Measurements from ENCODE around the gene POM121.
A peak's percentile ranks its signal among the peaks of the same experiment; 100 is the strongest.
"Not testable (repeated sequence)": the region's sequence is repeated elsewhere in the genome, so short reads cannot be mapped to it uniquely, and the experiment has no call there.

POM121 gene

DNA sequence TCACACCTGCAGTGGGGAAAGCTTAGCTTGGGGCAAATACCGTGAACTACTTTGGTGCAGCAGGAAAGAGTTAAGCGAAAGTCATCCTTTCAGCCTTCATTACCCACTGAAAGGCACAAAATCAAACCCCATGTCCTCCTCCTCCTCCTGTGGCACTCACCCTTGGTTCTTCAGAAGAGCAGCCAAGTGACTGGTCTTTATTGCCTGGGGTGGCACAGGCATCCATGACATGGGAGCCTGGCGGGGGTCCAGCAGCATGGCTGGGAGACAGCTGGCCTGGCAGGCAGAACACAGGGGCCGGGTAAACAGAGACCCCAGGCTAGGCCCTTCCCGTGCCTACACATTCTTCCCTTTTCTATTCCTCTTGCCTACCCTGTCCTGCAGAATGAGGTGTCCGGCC is 24.8 kb downstream of the POM121 start:
- peak; percentile 64 for DNase-seq

DNA sequence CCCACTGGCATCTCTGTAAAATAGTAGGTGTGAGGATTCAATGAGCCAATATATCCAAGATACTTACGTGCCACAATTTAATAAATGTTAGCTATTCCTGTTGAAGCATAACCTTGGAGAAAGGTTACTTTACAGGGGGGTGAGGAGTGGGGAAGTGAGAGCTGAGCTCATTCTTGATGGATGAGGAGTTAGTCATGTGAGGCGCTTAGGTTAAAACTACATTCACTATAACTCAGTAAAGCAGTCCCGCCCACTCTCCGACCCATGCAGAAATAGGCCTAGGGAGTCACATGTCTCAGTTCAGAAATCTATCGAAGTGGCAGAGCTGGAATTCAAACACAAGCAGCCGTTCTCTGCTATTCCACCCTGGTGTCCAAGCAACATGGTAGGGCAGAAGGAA is 25.5 kb downstream of the POM121 start:
- DNase-seq = not testable (repeated sequence)

DNA sequence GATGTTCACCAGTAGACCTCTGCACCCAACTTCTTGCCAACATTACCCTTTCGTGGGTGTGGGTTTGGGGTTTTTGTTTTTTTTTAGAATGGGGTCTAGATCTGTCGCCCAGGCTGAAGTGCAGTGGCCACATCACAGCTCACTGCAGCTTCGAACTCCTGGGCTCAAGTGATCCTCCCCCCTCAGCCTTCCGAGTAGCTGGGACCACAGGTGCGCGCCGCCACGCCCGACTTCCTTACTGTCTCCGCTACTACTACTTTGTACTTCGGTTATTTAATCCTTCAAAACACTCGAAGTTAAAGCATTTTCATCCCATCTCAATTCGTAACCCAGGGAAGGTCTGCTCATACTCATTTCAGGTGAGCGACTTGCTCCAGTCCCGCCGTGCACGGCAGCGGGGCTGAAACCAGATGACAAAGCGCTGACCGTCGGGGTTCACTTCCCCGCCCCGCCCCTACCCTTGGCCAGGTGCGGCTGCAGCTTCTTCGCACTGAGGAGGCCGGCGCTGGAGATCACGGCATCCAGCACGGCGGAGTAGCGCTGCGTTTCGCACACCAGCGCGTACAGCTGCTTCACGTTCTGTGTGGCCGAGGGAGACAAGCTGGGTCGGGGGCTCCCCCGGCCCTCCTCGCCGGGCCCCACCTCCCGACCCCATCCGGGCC is 29.1 kb downstream of the POM121 start:
- not testable (repeated sequence) for DNase-seq

DNA sequence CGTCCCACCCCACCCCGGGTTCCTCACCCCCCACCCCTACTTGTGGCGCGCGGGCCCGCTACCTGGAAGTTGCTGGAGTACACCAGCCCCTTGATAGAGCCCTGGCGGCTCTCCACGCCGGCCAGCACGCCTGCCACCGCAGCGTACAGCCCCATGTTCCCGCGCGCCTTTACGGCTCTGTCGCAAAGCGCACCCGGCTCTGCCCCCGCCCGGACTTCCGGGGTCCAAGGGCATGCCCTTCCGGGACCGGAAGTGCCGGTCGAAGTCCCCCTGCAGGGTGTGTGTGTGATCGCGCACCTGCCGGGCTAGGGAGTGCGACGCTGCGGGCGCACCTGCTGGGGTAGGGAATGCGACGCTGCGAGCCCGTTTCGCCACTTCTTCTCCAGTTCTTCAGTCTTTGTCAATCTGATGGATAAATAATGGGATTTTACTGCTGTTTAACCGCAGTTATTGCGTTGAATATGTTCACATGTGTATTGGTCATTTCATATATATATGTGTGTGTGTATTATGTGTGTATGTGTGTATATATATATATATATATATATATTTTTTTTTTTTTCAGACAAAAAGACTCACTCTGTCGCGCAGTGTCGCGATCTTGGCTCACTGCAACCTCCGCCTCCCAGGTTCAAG is 29.8 kb downstream of the POM121 start:
- not testable (repeated sequence) for DNase-seq

DNA sequence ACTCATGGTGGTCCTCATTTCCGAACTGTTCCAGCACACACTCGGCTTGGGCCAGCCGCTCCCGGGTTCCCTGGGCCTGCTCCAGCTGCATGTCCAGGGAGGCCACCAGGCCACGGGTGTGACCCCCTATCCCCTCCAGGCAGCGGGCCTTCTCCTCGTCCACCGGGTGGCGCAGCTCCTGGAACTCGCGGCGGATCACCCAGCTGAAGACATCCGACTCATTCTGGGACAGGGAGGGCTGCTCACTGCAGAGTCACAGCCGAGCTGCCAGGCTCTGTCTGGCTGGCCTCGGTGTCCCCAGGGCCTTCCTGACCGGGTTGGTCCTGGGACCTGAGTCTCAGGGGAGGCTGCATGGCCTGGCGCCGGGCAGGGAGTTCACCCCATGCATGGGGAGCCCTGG is 35.1 kb downstream of the POM121 start:
- DNase-seq = not testable (repeated sequence)

DNA sequence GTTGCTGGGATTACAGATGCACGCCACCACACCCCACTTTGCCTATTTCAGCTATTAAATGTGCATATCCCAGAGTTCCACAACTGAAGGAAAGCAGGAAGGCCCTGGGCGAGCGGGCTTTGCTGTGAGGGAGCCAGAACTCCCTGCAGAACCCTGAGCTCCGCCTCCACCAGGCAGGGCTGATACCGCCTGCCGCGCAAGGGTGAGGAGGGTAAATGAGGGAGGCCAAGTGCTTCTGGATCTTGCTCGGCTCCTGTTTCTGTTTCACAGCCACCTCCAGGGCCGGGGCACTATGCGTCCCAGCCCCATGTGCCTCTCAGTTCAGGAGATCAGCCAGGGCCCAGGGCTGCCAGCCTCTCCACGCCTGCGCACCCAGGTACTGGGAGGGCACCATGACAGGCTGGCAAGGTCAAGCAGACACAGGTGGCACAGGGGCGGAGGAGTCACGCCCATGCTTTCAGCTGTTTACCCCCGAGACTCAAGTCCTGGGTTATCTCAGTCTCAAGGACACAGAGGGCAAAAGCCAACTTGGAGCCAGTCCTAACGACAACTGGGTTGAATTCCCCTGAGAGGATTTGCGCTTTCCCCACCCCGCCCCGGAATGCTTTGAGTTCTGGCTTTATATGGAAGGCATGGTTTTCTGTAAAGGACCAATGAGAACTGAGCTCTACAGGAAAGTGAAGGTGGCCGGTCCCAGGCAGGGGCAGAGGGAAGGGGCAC is 35.9 kb downstream of the POM121 start:
- not testable (repeated sequence) for DNase-seq

- DNase-seq = not testable (repeated sequence)
These were observed 36.4 kb downstream of the POM121 start for GRCh38 chr7:72961346-72961650.

DNA sequence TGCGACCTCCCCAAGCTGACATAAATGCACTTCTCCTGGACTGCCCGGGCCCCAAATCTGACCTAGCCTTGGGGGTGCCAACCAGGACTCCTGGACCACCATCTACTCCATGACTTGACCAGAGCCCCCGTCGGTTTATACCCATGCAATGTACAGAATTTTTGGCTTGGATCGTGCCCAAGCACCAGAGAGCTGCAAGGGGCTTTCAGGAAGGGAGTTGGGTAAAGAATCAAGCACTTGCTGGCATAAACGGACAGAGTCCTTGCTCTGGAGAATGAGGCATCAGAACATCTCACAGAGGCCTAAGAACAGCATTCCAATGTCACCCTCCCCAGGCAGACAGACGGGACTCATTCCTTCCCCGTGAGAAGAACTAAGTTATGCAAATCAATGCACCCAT is 38.2 kb downstream of the POM121 start:
- DNase-seq = not testable (repeated sequence)

- not testable (repeated sequence) for DNase-seq
These were observed 40.5 kb downstream of the POM121 start for GRCh38 chr7:72965186-72965975.

DNA sequence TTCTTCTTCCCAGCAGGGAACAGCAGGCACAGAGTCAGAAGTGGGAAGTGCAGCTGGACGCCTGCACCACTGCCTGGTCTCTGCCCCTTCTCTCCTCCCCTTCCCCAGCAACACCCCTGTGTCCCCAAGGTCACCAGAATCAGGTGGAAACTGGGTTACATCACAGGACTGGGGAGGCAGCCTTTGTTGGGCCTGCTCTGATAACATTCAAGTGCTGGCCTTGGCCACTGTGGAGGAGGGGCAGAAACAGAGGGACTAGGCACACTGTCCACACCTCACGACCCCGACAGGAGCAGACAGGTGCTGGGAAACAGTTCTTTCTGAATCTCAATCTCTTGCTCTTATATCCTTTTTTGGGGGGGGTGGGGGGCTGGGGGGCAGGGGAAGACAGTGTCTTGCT is 42.0 kb downstream of the POM121 start:
- DNase-seq = not testable (repeated sequence)

DNA sequence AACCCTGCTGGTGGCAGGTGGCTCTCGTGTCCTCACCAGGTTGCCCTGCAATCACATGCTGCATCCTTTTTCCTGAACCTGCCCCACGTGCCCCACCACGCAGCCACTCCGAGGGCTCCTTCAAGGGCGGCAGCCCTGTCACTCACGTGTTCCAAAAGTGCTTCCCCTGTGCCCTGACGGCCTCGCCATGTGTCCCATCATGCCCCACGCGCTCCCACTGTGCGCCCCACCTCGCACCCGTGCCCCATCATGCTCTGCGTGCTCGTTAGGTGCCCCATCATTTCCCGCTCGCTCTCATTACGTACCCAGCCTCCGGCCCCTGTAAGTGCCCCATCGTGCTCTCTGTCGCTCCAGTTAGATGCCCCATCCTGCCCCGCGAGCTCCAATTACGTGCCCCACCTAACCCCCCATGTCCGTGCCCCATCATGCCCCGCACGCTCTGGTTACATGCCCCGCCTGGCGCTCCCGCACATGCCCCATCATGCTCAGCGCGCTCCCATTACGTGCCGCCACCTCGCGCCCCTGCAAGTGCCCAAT is 44.2 kb downstream of the POM121 start, which contains the start of gene TRIM74:
TSS of gene TRIM74 (minus strand) at position 487 of the 537 bp plus-strand sequence. CDS start 3,309 bp downstream, outside the sequence.
- DNase-seq = not testable (repeated sequence)

DNA sequence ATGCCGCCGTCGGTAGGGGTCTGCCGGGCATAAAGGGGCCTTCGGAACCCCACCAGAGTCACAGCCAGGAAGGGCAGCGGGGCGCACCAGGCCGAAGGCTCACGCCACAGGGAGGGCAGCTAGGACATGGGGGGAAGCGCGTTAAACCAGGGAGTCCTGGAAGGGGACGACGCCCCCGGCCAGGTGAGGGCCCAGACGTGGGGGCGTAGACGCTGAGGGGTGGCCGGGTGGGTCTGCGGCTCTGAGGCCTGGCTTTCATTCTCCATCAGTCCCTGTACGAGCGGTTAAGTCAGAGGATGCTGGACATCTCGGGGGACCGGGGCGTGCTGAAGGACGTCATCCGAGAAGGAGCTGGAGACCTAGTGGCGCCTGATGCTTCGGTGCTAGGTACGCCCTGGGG is 44.8 kb downstream of the POM121 start:
- DNase-seq = not testable (repeated sequence)

- DNase-seq = not testable (repeated sequence)
These were observed 46.6 kb downstream of the POM121 start for GRCh38 chr7:72971505-72971904.

DNA sequence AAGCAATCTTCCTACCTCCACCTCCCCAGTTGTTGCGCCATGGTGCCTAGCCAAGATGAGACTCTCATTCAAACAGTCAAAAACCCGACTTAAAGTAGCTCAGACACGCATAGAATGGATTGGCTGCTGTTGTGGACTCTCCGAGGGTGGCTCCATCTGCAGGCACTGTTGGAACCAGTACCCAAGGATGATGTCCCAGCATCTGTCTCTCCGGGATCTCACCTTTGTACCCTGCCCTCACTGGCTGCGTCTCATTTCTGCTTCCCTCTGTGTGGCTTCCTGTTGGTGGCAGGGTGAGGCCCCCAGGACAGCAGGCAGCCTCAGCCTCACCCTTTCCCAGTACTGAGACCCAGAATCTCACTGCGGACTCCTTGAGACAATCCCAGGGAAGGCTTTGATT is 49.9 kb downstream of the POM121 start:
- not testable (repeated sequence) for DNase-seq

- DNase-seq = peak; percentile 28
These were observed 50.9 kb downstream of the POM121 start for GRCh38 chr7:72975656-72976286.

GRCh38 chr7:72976434-72976833 is 51.5 kb downstream of the POM121 start:
- DNase-seq = not testable (repeated sequence)

DNA sequence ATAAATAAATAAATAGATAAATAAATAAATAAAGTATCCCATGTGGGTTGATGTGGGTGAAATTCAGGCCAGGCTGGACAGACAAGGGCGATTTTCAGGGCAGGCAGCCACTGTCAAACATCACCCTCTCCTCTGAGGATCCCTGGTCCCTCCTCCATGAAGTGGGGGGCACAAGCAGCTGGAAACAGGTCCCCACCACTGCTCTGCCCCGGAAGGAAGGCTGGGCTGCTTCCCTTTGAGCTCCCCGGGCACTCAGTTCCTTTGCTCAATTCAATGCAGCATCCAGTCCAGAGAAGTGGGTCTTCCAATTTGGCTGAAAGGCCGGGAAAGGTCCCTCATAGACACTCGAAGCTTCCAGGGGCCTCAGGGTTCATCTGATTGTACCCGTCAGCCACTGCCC is 55.5 kb downstream of the POM121 start:
- not testable (repeated sequence) for DNase-seq

- DNase-seq = not testable (repeated sequence)
These were observed 57.2 kb downstream of the POM121 start for GRCh38 chr7:72982084-72982483.

DNA sequence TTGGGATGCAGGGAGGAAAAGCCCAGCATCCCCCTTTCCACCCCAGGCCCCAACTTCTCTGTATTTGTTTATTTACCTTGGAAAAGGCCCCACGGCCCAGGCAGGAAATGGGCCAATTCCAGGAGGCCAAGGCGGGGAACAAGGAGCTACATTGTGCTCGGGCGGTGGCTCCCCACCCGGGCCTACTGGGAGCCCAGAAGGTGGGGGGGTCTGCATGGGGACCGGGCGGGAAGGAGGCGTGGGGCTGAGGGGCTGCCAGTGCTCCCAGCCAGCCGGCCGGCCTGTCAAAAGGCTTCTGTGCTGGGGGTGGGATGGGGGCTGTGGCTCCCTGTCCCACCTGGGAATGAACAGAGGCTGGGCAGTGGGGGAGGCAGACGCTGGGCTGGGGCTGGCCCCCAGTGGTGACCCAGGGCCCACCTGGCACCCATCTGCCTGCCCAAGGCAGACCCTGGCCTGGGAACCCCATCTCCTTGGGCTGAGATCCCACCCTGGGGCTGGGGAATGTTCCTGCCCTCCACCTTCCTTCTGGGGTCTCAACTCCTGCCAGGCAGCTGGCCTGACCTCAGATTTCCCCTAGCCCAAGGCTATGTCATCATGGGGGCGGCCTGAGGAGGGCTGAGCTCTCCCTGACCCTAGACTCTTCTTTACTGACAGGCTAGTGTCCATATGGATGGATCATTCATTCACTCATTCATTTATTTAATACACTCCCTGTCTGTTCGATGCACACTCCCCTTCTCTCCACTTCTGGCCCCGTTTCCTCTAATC is 65.4 kb downstream of the POM121 start:
- not testable (repeated sequence) for DNase-seq

- not testable (repeated sequence) for DNase-seq
These were observed 70.6 kb downstream of the POM121 start for GRCh38 chr7:72995484-72995883.

DNA sequence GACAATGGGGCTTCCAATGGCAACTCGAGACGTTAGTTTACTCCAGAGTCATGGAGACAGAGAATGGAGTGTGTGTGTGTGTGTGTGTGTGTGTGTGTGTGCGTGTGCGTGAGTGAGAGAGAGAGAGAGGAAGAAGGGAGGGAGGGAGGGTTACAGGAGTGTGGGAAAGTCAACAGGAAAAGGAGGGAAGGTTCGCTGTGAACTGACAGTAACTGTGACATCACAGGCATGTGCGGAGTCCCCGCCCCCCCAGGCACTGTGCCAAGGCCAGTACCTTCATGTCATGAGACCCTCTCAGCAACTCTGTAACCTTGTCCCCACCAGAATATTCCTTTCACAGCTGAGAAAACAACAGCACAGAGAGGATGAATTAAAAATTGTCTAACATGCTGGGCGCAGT is 72.6 kb downstream of the POM121 start:
- DNase-seq = not testable (repeated sequence)

All from femur (tissue), 1 donor.